Liver (tissue), 3 donors: Measurements from ENCODE around the gene SCN10A.

Source experiments
- ATF3 ChIP-seq: IDR thresholded peaks from 2 replicates; pipeline ENCODE4 v1.6.1; 2016; ENCODE audit warnings: antibody characterized with exemption
- CTCF ChIP-seq: fragments of 150-350 bp; IDR thresholded peaks from 2 replicates; pipeline ENCODE4 v1.5.1; 2017; ENCODE audit warnings: improper control_type of control experiment, low read depth, low read length; ENCODE audit not compliant: missing input control
- EGR1 ChIP-seq, 2 donors: IDR thresholded peaks; 2 replicates each; pipeline ENCODE4 v1.6.1; 2016 to 2018; ENCODE audit warnings: antibody characterized with exemption in 2 of 2, low read depth in 2 of 2
- FOXA1 ChIP-seq: IDR thresholded peaks from 2 replicates; pipeline ENCODE4 v1.6.1; 2016; ENCODE audit warnings: antibody characterized with exemption
- GABPA ChIP-seq, 2 donors: IDR thresholded peaks in 1 of 2; conservative IDR thresholded peaks in 1 of 2; 2 replicates each; pipeline ENCODE4 v1.6.1; 2016; ENCODE audit warnings: antibody characterized with exemption in 2 of 2, mild to moderate bottlenecking in 1 of 2, moderate library complexity in 1 of 2
- JUND ChIP-seq, 2 donors: IDR thresholded peaks; 2 replicates each; pipeline ENCODE4 v1.6.1; 2016; ENCODE audit warnings: antibody characterized with exemption in 2 of 2
- RXRA ChIP-seq, 2 donors: IDR thresholded peaks; 2 replicates each; pipeline ENCODE4 v1.6.1; 2017 to 2018; ENCODE audit warnings: antibody characterized with exemption in 2 of 2, mild to moderate bottlenecking in 1 of 2
- SP1 ChIP-seq: IDR thresholded peaks from 2 replicates; pipeline ENCODE4 v1.6.1; 2018; ENCODE audit warnings: antibody characterized with exemption, mild to moderate bottlenecking
- TAF1 ChIP-seq: conservative IDR thresholded peaks from 2 replicates; pipeline ENCODE4 v1.6.1; 2016; ENCODE audit warnings: antibody characterized with exemption, mild to moderate bottlenecking
- YY1 ChIP-seq: IDR thresholded peaks from 2 replicates; pipeline ENCODE4 v1.6.1; 2016; ENCODE audit warnings: antibody characterized with exemption, mild to moderate bottlenecking
- ZBTB33 ChIP-seq: IDR thresholded peaks from 2 replicates; pipeline ENCODE4 v1.6.1; 2016; ENCODE audit warnings: antibody characterized with exemption
- TF ChIP-seq, protein P1 (sequence below): IDR thresholded peaks from 2 replicates; pipeline ENCODE4 v1.6.1; 2016; ENCODE audit warnings: antibody characterized with exemption, mild to moderate bottlenecking
- TF ChIP-seq, protein P2 (sequence below): IDR thresholded peaks from 2 replicates; pipeline ENCODE4 v1.6.1; 2016; ENCODE audit warnings: antibody characterized with exemption
- donor health status: healthy.
- donor health status: healthy.

DNA sequence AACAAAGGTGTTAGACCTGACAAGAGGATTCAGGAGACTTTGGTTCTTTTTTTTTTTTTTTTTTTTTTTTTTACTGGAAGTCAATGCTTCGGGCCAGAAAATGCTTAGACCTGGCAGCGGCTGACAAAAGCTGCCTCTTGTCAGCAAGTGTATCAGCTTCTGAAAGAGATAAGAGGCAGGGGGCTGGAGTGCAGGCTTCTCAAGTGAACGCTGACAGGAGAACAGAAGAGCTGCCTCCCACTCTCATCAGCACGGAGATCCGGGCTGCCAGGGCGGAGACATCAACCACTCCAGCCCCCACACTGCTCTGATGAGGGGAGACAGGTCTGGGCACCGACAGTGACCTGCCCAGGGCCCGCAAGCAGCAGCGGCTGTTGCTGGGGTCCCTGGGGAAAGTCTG, 157.2 kb downstream of the SCN10A start:
- TF ChIP-seq CTCF (no peak), EGR1 (IDR thresholded peaks at IDR 0.05; ENCODE audit: low read depth in 2 of 2) (no peak), YY1 (no peak), JUND (IDR thresholded peaks at IDR 0.05) (no peak), FOXA1 (no peak), ZBTB33 (no peak), RXRA (IDR thresholded peaks at IDR 0.05) (no peak), SP1 (no peak), GABPA (IDR thresholded peaks at IDR 0.05 in 1 of 2, conservative IDR thresholded peaks at IDR 0.05 in 1 of 2) (no peak), TAF1 (no peak), ATF3 (no peak)
- TF ChIP-seq, protein P1, sequence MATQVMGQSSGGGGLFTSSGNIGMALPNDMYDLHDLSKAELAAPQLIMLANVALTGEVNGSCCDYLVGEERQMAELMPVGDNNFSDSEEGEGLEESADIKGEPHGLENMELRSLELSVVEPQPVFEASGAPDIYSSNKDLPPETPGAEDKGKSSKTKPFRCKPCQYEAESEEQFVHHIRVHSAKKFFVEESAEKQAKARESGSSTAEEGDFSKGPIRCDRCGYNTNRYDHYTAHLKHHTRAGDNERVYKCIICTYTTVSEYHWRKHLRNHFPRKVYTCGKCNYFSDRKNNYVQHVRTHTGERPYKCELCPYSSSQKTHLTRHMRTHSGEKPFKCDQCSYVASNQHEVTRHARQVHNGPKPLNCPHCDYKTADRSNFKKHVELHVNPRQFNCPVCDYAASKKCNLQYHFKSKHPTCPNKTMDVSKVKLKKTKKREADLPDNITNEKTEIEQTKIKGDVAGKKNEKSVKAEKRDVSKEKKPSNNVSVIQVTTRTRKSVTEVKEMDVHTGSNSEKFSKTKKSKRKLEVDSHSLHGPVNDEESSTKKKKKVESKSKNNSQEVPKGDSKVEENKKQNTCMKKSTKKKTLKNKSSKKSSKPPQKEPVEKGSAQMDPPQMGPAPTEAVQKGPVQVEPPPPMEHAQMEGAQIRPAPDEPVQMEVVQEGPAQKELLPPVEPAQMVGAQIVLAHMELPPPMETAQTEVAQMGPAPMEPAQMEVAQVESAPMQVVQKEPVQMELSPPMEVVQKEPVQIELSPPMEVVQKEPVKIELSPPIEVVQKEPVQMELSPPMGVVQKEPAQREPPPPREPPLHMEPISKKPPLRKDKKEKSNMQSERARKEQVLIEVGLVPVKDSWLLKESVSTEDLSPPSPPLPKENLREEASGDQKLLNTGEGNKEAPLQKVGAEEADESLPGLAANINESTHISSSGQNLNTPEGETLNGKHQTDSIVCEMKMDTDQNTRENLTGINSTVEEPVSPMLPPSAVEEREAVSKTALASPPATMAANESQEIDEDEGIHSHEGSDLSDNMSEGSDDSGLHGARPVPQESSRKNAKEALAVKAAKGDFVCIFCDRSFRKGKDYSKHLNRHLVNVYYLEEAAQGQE = no peak
- TF ChIP-seq, protein P2, sequence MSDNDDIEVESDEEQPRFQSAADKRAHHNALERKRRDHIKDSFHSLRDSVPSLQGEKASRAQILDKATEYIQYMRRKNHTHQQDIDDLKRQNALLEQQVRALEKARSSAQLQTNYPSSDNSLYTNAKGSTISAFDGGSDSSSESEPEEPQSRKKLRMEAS = no peak
